Gastrocnemius medialis (tissue), 4 donors: Measurements from ENCODE around the gene FOXC2. TPM values are rescaled to one million over a fixed set of nuclear protein-coding genes. Genes with fewer than 3 reads are reported as not detected.

Source experiments
- ATAC-seq, 2 donors: fragments of 150-250 bp; one replicate each; pipeline ENCODE4 v1.9.1; 2016
- DNase-seq, 2 donors: peaks; one replicate each; pipeline ENCODE4 v3.0.0-alpha.2; 2019
- H3K27ac ChIP-seq, 4 donors: fragments of 200-600 bp; sonication (generic); 1 replicate in 1 of 4; 2 replicates in 3 of 4; pipeline ENCODE4 v1.5.1; 2016 to 2018; ENCODE audit warnings: mild to moderate bottlenecking in 2 of 4, moderate library complexity in 1 of 4
- H3K27me3 ChIP-seq, 3 donors: fragments of 200-600 bp; sonication (generic) in 2 of 3; 1 replicate in 1 of 3; 2 replicates in 2 of 3; pipeline versions ENCODE4 v1.5.1 to v1.6.0; 2016 to 2019; ENCODE audit warnings: mild to moderate bottlenecking in 1 of 3, moderate library complexity in 1 of 3
- H3K36me3 ChIP-seq, 2 donors: fragments of 200-600 bp; sonication (generic) in 1 of 2; one replicate each; pipeline ENCODE4 v1.5.1; 2017 to 2018
- H3K4me1 ChIP-seq, 2 donors: fragments of 200-600 bp; sonication (generic) in 1 of 2; one replicate each; pipeline ENCODE4 v1.5.1; 2016 to 2017; ENCODE audit warnings: mild to moderate bottlenecking in 2 of 2
- H3K4me3 ChIP-seq, 4 donors: fragments of 200-600 bp; sonication (generic) in 3 of 4; 1 replicate in 1 of 4; 2 replicates in 3 of 4; pipeline ENCODE4 v1.5.1; 2016 to 2019; ENCODE audit warnings: mild to moderate bottlenecking in 2 of 4
- H3K9me3 ChIP-seq, 3 donors: fragments of 200-600 bp; sonication (generic) in 2 of 3; 1 replicate in 1 of 3; 2 replicates in 2 of 3; pipeline ENCODE4 v1.5.1; 2016 to 2019
- POLR2A ChIP-seq, 2 donors: fragments of 450-650 bp; IDR thresholded peaks; one replicate each; pipeline ENCODE4 v1.6.1; 2017; ENCODE audit warnings: antibody characterized with exemption in 2 of 2, mild to moderate bottlenecking in 2 of 2, moderate library complexity in 2 of 2
- in situ Hi-C, 4 donors: fragments of 200-750 bp; cut with MboI; loops; one replicate each; pipeline versions ENCODE4 v1.15.0 to v1.8.0; 2017; ENCODE audit warnings: low sequenced_read_pairs in 4 of 4
- intact Hi-C: fragments of 100-400 bp; cut with DNase I; formaldehyde crosslinking; loops from one replicate; pipeline ENCODE4 v1.15.1; 2023; ENCODE audit warnings: low total_unique reads
- total RNA-seq, 4 donors: library from RNA; depleted of rRNA; stranded (reverse); fragments of >200 nt; gene quantifications; one replicate each; pipeline versions ENCODE4 v1.1.0 to v1.2.3, GENCODE V29; 2016
- TF ChIP-seq, protein P1 (sequence below), 5 experiments: fragments of 450-650 bp in 3 of 5; fragments of 200-600 bp in 2 of 5; sonication (generic) in 2 of 5; IDR thresholded peaks in 4 of 5; conservative IDR thresholded peaks in 1 of 5; 1 replicate in 4 of 5; 2 replicates in 1 of 5; pipeline ENCODE4 v1.5.1; 2016 to 2019; ENCODE audit warnings: antibody characterized with exemption in 5 of 5, mild to moderate bottlenecking in 3 of 5, moderate library complexity in 3 of 5

Gene FOXC2
- total RNA-seq, 4 donors from 2014 or later, result 0.17 to 1.0 (median 0.29) TPM

GRCh38 chr16:86534779-86535615, 31.6 kb upstream of the FOXC2 start:
- Histone ChIP-seq H3K27me3 (no peaks in the 10 kb centered on the region), H3K4me1 (peaks cover 0 to 6% of the 10 kb centered on the region in 2 donors), H3K36me3 (peaks cover 0 to 54% of the 10 kb centered on the region in 2 donors), H3K27ac (peak overlapping the region in 1 of 4 donors; percentile 20), H3K4me3 (no peak overlapping the region), H3K9me3 (no peaks in the 10 kb centered on the region)
- DNase-seq (peak in 1 of 2 donors; percentile 53), ATAC-seq (peak; percentile 61 to 63)
- in situ Hi-C loops (loop anchor here in 1 of 4 donors (25.0 kb wide), 1 partner anchor 723 kb away; no protein-coding TSS in a partner anchor), intact Hi-C loops (no loop called here)
- TF ChIP-seq POLR2A (IDR thresholded peaks at IDR 0.05), result no peak
- TF ChIP-seq, protein P1, sequence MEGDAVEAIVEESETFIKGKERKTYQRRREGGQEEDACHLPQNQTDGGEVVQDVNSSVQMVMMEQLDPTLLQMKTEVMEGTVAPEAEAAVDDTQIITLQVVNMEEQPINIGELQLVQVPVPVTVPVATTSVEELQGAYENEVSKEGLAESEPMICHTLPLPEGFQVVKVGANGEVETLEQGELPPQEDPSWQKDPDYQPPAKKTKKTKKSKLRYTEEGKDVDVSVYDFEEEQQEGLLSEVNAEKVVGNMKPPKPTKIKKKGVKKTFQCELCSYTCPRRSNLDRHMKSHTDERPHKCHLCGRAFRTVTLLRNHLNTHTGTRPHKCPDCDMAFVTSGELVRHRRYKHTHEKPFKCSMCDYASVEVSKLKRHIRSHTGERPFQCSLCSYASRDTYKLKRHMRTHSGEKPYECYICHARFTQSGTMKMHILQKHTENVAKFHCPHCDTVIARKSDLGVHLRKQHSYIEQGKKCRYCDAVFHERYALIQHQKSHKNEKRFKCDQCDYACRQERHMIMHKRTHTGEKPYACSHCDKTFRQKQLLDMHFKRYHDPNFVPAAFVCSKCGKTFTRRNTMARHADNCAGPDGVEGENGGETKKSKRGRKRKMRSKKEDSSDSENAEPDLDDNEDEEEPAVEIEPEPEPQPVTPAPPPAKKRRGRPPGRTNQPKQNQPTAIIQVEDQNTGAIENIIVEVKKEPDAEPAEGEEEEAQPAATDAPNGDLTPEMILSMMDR (IDR thresholded peaks at IDR 0.05 in 4 of 5, conservative IDR thresholded peaks at IDR 0.05 in 1 of 5), result no peak

- ATAC-seq (no peak), DNase-seq (no peak)
- Histone ChIP-seq H3K9me3 (no peaks in the 10 kb centered on the region), H3K27me3 (no peaks in the 10 kb centered on the region), H3K36me3 (peaks cover 0 to 68% of the 10 kb centered on the region in 2 donors), H3K4me3 (no peak overlapping the region), H3K4me1 (peaks cover 0 to 6% of the 10 kb centered on the region in 2 donors), H3K27ac (no peak overlapping the region)
- intact Hi-C loops (no loop called here), in situ Hi-C loops (loop anchor here in 1 of 4 donors (25.0 kb wide), 1 partner anchor 724 kb away; no protein-coding TSS in a partner anchor)
- no peak for TF ChIP-seq POLR2A (IDR thresholded peaks at IDR 0.05)
- TF ChIP-seq, protein P1 (IDR thresholded peaks at IDR 0.05 in 4 of 5, conservative IDR thresholded peaks at IDR 0.05 in 1 of 5), result no peak
Observed at GRCh38 chr16:86536621-86537020, 30.0 kb upstream of the FOXC2 start.

- no peak overlapping the region for H3K27ac ChIP-seq
- H3K36me3 ChIP-seq, result peaks cover 0 to 68% of the 10 kb centered on the region in 2 donors
- H3K4me3 ChIP-seq, result no peak overlapping the region
- H3K9me3 ChIP-seq, result no peaks in the 10 kb centered on the region
- in situ Hi-C loops (loop anchor here in 1 of 4 donors (25.0 kb wide), 1 partner anchor 725 kb away; no protein-coding TSS in a partner anchor), intact Hi-C loops (no loop called here)
- no peak for DNase-seq
- no peak for TF ChIP-seq POLR2A (IDR thresholded peaks at IDR 0.05)
- TF ChIP-seq, protein P1 (IDR thresholded peaks at IDR 0.05 in 4 of 5, conservative IDR thresholded peaks at IDR 0.05 in 1 of 5), result no peak
- H3K27me3 ChIP-seq, result no peaks in the 10 kb centered on the region
- ATAC-seq, result no peak
- peaks cover 0 to 6% of the 10 kb centered on the region in 2 donors for H3K4me1 ChIP-seq
Observed at GRCh38 chr16:86537486-86537885, 29.1 kb upstream of the FOXC2 start.

- H3K4me3 ChIP-seq, result no peak overlapping the region
- H3K36me3 ChIP-seq, result peaks cover 0 to 68% of the 10 kb centered on the region in 2 donors
- ATAC-seq (no peak), DNase-seq (no peak)
- no peak for TF ChIP-seq POLR2A (IDR thresholded peaks at IDR 0.05)
- TF ChIP-seq, protein P1 (IDR thresholded peaks at IDR 0.05 in 4 of 5, conservative IDR thresholded peaks at IDR 0.05 in 1 of 5), result no peak
- intact Hi-C loops, result no loop called here
- in situ Hi-C loops, result loop anchor here in 1 of 4 donors (25.0 kb wide), 1 partner anchor 726 kb away; no protein-coding TSS in a partner anchor
- H3K4me1 ChIP-seq, result peaks cover 0 to 6% of the 10 kb centered on the region in 2 donors
- no peaks in the 10 kb centered on the region for H3K27me3 ChIP-seq
- H3K9me3 ChIP-seq, result no peaks in the 10 kb centered on the region
- H3K27ac ChIP-seq, result no peak overlapping the region
Observed at GRCh38 chr16:86538196-86538780, 28.3 kb upstream of the FOXC2 start.
